Adipose tissue (tissue), 3 donors: ENCODE data around the gene GALT. TPM values are rescaled to one million over a fixed set of nuclear protein-coding genes. Genes with fewer than 3 reads are reported as not detected.

ENCODE experiments used
- H3K27ac ChIP-seq: one replicate; pipeline ENCODE4 v1.5.1; 2013; ENCODE audit warnings: low read depth, low read length
- WGBS, 3 donors: extraction: QIAGEN DNeasy Blood & Tissue Kit; methylation state at CpG; one replicate each; pipeline ENCODE4 v1.1.7; 2013; 5-methylcytosine and 5-hydroxymethylcytosine counted together
- polyA plus RNA-seq, 3 donors: library from polyadenylated mRNA; stranded (reverse); fragments of 200-250 nt; gene quantifications; one replicate each; pipeline ENCODE4 v1.2.3, GENCODE V29; 2013
- donor health status: healthy with polysubstance abuse.
- donor health status: Bipolar disorder and iron deficiency.
- donor health status: healthy.

Gene GALT
- polyA plus RNA-seq, 3 donors: 18.5 to 35.9 (median 26.6) TPM

DNA sequence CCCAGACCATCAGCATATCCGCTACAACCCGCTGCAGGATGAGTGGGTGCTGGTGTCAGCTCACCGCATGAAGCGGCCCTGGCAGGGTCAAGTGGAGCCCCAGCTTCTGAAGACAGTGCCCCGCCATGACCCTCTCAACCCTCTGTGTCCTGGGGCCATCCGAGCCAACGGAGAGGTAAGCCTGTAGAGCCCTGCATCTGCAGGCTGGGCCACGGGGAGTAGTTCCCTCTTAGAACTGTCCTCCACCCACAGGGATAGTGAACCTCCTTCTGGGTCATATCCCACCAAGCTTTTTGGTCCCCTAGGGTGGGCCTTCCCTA lies 569 bp downstream of the GALT start:
- no peak overlapping the region for H3K27ac ChIP-seq
- WGBS, 3 donors: 3 to 6% (median 4%) methylated on average over 8 of the region's 8 CpGs

DNA sequence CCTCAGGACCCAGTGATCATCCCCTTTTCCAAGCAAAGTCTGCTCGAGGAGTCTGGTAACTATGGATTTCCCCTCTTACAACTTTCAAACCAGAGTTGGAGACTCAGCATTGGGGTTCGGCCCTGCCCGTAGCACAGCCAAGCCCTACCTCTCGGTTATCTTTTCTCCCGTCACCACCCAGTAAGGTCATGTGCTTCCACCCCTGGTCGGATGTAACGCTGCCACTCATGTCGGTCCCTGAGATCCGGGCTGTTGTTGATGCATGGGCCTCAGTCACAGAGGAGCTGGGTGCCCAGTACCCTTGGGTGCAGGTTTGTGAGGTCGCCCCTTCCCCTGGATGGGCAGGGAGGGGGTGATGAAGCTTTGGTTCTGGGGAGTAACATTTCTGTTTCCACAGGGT lies 1.2 kb downstream of the GALT start:
- WGBS, 3 donors: 33 to 72% (median 50%) methylated on average over 10 of the region's 10 CpGs
- H3K27ac ChIP-seq: no peak overlapping the region

GRCh38 chr9:34648673-34649072 lies 2.2 kb downstream of the GALT start:
- WGBS, 3 donors: 95 to 97% (median 95%) methylated on average over 8 of the region's 8 CpGs
- H3K27ac ChIP-seq: no peak overlapping the region

- WGBS, 3 donors: 54 to 69% (median 59%) methylated on average over 5 of the region's 5 CpGs
- H3K27ac ChIP-seq: no peak overlapping the region
Measured at GRCh38 chr9:34650816-34651215, 4.3 kb downstream of the GALT start.

DNA sequence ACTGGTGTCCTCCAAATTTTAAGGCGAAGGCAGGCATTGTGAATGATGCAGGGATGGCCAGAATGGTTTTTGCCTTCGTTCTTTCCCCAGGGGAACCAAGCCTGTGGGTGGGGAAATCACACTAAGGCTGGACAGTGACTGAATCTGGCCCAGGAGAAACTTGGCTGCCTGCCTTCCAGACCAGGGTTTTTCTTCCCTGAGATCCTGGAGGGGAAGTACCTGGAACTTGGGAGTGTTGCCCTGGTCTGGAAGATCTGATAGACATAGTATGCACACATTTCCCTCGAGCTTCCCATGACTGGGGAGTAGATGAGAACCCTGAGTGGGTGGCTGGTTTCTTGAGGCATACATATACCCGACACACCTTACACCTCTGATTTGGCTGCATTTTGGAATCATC lies 4.8 kb downstream of the GALT start:
- H3K27ac ChIP-seq: no peak overlapping the region
- WGBS, 3 donors: 34 to 49% (median 35%) methylated on average over 4 of the region's 4 CpGs

DNA sequence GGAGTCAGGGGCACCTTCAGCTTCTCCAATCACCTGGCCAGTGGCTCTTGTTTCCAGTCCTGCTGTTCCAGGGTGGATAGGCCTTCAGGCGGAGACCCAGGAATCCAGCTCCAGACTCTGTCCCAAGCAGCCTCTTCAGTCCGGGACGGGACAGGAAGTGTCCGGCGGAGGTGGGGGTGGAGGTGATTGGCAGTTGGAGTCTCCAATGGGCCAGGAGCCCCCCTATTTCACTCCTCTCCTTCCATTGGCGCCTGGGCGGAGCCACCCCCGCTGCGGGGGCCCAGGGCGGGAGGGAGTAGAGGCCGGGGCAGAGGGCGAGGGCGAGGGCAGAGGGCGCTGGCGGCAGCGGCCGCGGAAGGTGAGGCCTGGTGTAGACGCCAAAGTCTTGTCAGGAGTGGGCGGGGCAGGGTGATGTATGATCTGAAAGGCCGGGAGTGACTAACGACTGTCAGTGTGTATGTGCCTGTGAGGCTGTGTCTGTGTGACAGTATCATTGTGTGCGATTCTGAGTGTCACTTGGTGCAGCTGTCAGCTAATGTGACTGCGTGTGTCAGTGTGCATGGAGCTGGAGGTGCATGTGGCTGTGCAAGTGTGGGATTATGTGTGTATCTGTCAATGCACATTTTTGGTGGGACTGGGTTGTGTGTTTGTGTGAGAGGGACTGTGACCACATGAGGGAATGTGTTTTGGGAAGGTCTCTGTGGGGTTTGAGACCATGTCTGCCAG lies 5.6 kb downstream of the GALT start, which contains the start of gene IL11RA:
IL11RA (plus strand) TSS at position 310 of the 726 bp plus-strand sequence. CDS start 3,033 bp downstream, outside the sequence.
- H3K27ac ChIP-seq: no peak within 1 kb of the TSS
- WGBS, 3 donors: 9 to 19% (median 14%) methylated on average over 24 of the region's 24 CpGs

- 29 to 53% (median 34%) methylated on average over 5 of the region's 5 CpGs for WGBS, 3 donors
- H3K27ac ChIP-seq: no peak overlapping the region
Measured at GRCh38 chr9:34652602-34653000, 6.1 kb downstream of the GALT start.

- 37 to 65% (median 48%) methylated on average over 11 of the region's 11 CpGs for whole genome bisulfite sequencing, 3 donors
- no peak overlapping the region for H3K27ac ChIP-seq
Measured at GRCh38 chr9:34653151-34654072, 6.9 kb downstream of the GALT start.

DNA sequence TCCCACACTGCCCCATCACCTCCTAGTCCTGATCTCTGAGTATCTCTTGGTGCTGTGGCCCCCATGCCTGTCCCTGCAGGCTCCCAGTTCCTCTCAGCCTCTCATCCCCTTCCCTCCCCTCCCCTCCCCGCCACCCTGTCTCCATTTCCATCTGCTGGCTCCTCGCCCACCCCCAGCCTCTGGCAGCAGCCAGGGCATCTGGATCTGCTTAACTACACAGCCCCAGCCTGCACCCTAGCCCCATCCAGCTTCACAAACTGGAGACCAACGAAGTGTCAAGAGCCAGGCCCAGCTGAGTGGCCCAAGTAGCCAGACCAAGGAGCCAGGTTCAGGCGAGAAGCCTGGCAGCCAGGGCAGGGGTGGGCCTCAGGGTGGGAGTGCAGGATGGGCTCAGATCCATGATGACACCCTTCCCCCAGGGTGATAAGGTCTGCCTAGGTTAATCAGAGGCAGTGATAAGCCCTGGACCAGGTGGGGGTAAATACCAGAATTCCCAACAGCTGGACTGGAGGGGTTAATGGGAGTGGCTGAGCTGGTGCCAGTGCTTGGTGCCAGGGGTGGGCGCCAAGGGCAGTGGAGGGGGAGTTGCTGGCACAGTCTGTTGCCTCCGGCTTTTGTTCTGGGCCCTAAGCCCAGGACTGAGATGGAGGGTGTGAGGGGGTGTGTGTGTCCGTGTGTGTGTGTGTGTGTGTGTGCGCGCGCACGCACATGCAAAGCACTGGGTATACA lies 8.0 kb downstream of the GALT start:
- H3K27ac ChIP-seq: no peak overlapping the region
- WGBS, 3 donors: 12 to 43% (median 38%) methylated on average over 11 of the region's 11 CpGs

- whole genome bisulfite sequencing, 3 donors: 80 to 85% (median 81%) methylated on average over 5 of the region's 5 CpGs
- H3K27ac ChIP-seq: no peak overlapping the region
Measured at GRCh38 chr9:34655394-34655793, 8.9 kb downstream of the GALT start.

GRCh38 chr9:34656992-34657391 lies 10.5 kb downstream of the GALT start:
- 85 to 89% (median 86%) methylated on average over 5 of the region's 5 CpGs for WGBS, 3 donors
- H3K27ac ChIP-seq: no peak overlapping the region

- no peak overlapping the region for H3K27ac ChIP-seq
- WGBS, 3 donors: 88 to 90% (median 89%) methylated on average over 14 of the region's 14 CpGs
Measured at GRCh38 chr9:34658461-34658860, 12.0 kb downstream of the GALT start.

- 74 to 94% (median 92%) methylated on average over 8 of the region's 8 CpGs for WGBS, 3 donors
Measured at GRCh38 chr9:34659592-34660253, 13.2 kb downstream of the GALT start.

DNA sequence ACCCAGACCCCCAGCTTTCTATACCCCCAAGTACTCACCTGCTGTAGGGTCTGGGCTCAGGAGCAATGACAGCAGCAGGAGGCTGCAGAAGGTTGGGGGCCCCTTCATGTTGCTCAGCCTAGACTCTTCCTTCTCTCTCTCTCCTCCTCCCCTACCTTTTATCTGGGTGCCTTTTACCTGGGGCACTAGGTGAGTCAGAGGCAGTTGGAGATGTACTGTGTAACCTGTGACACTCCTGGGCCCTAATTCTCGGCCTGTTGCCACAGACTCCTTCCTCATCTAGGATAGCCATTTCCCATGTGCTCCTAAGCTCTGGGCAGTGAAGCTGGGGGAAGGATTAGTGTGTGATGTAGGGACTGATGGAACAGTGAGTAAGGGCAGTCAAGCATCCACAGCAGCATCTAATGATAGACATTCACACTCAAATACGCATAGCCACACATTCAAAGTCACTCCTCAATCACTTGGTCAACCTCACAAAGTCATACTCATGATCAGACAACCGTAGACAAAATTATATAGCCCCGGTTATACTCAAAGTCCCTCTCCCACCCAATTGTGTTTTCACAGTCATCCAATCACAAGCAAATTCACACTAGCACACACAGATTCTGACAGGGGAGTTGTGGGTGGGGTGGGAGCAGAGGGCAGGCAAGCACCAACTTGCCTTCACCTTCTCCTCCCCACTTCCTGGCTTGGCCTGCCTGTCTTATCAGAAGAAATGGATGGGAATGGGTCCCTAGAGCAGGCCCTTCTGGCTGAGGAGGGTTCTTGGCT lies 16.2 kb downstream of the GALT start, which contains the start of gene CCL27:
CCL27 (minus strand) TSS at position 132 of the 777 bp plus-strand sequence; CDS start at position 108, 24 bp downstream.
- no peak within 1 kb of the TSS for H3K27ac ChIP-seq
- WGBS, 3 donors: 83 to 89% (median 87%) methylated on average over 4 of the region's 4 CpGs

More at GRCh38 chr9:34659592-34660253, 13.2 kb downstream of the GALT start:
- no peak overlapping the region for H3K27ac ChIP-seq

DNA sequence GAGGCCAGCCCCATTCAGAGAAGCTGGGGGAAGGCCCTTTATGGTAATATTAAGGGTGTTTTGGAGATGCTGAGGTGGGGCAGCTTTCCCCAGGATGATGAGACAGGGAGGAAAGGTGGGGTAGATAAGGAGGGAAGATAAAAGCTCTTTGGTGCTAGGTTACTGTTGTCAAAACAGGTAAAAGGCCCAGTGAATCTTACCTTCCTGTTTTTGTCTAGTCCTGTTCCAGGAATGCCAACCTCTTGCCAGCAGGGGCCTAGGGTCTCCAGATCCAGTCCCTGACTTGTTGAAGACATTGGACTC lies 16.8 kb downstream of the GALT start:
- no peak overlapping the region for H3K27ac ChIP-seq

DNA sequence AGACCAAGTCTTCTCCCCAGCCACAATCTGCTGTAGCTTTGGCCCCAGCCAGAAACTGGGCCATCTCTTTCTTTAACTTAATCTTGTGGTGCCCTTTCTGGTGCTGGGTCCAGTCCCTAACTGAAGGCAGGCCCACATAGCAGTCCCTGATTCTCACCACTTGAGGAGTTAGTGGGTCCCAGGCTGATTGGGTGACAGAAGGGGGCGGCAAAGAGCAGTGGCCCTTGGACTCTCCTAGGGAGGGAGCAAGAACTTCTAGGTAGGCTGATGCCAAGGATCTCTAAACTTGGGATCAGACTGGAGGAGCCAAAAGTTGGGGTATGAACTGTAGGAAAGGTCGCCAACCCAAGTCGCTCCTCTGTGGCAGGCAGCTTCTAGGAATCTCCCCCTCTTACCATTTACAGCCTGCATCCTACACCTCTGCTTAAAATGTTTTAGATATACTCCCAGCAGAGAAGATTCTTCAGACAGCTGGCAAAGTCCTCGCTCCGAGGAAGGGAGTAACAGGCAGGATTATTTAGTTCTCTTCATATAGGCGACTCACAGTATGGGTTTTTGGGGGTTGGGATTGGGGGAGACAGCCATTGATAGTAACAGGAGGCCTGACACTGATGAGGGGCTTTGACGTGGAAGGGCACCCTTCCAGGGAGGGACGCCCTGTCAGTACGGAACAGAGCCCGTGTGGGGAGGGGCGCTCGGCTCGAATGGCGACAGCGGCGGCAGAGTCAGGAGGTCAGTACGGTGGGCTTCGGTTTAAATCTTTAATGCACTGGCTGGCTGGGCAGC lies 18.0 kb downstream of the GALT start:
- 7 to 16% (median 12%) methylated on average over 18 of the region's 18 CpGs for WGBS, 3 donors
- H3K27ac ChIP-seq: no peak overlapping the region

- WGBS, 3 donors: 2 to 3% (median 2%) methylated on average over 25 to 26 of the region's 26 CpGs
- H3K27ac ChIP-seq: no peak overlapping the region
Measured at GRCh38 chr9:34665067-34665380, 18.5 kb downstream of the GALT start.
